ENCODE measurements around the gene DACH1.

DACH1 gene

DNA sequence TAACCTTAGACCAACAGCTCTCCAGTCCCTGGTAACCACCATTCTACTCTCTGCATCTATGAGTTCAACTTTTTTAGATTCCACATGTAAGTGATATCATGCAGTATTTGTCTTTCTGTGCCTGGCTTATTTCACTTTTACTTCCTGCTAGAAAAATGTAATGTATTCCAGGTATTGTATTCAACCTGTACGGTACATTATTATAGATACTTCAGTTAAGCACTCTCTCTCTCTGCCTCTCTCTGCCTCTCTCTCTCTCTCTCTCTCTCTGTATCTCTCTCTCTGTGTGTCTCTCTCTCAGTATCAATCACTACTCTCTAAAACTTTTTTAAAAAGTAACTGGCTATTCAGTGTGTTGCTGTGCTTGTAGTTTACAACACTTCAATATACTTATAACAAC lies 8.4 kb downstream of the DACH1 start:
- no peak overlapping the region for H2AFZ ChIP-seq (ENCODE audit: low read depth, low read length)
- H3K27ac ChIP-seq (ENCODE audit: low read length), result no peak overlapping the region
- no peaks in the 10 kb centered on the region for H3K4me1 ChIP-seq (ENCODE audit: low read length)
- H3K4me3 ChIP-seq (ENCODE audit: low read length), result no peak overlapping the region
- H3K4me2 ChIP-seq (ENCODE audit: low read length), result no peak overlapping the region
- H3K27me3 ChIP-seq (ENCODE audit: low read depth, low read length), result no peaks in the 10 kb centered on the region
- H4K20me1 ChIP-seq (ENCODE audit: insufficient read depth, low read length), result no peaks in the 10 kb centered on the region
- no peak overlapping the region for H3K9ac ChIP-seq (ENCODE audit: low read length)
- no peaks in the 10 kb centered on the region for H3K36me3 ChIP-seq (replicated peaks; ENCODE audit: low read depth, low read length)
- no peaks in the 10 kb centered on the region for H3K79me2 ChIP-seq (ENCODE audit: low read length)
- H3K9me3 ChIP-seq (ENCODE audit: insufficient read depth, low read length), result no peaks in the 10 kb centered on the region
- TF ChIP-seq, protein P1, sequence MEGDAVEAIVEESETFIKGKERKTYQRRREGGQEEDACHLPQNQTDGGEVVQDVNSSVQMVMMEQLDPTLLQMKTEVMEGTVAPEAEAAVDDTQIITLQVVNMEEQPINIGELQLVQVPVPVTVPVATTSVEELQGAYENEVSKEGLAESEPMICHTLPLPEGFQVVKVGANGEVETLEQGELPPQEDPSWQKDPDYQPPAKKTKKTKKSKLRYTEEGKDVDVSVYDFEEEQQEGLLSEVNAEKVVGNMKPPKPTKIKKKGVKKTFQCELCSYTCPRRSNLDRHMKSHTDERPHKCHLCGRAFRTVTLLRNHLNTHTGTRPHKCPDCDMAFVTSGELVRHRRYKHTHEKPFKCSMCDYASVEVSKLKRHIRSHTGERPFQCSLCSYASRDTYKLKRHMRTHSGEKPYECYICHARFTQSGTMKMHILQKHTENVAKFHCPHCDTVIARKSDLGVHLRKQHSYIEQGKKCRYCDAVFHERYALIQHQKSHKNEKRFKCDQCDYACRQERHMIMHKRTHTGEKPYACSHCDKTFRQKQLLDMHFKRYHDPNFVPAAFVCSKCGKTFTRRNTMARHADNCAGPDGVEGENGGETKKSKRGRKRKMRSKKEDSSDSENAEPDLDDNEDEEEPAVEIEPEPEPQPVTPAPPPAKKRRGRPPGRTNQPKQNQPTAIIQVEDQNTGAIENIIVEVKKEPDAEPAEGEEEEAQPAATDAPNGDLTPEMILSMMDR (IDR thresholded peaks at IDR 0.05; ENCODE audit: low read depth, low read length), result no peak
- TF ChIP-seq EZH2phosphoT487 (IDR thresholded peaks at IDR 0.05; ENCODE audit: low read depth), result no peak

DNA sequence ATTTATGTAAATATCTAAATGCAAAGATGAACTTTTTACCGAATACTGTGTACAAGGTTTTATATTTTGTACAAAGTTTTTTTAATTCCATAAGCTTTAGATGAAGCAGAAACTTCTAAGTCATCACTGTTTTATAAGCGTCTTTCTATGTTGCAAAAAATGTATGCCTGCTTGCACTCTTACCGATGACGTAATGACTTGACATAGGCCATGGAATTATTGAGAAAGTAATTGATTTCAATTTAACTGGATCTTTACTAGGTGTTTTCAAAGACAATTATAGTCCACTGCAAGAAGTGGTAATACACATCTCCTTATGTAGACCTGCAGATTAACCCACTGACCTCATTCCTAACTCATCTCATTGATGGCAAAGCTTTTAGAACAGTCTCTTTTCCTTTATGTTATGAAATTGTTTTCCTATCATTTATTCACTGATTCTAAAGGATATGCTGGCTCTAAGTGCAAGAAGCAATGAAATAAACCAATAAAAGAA lies 10.4 kb downstream of the DACH1 start:
- Histone ChIP-seq H4K20me1 (ENCODE audit: insufficient read depth, low read length) (no peaks in the 10 kb centered on the region), H3K4me1 (ENCODE audit: low read length) (no peaks in the 10 kb centered on the region)
- TF ChIP-seq EZH2phosphoT487 (IDR thresholded peaks at IDR 0.05; ENCODE audit: low read depth), result no peak
- TF ChIP-seq, protein P1 (IDR thresholded peaks at IDR 0.05; ENCODE audit: low read depth, low read length), result no peak

DNA sequence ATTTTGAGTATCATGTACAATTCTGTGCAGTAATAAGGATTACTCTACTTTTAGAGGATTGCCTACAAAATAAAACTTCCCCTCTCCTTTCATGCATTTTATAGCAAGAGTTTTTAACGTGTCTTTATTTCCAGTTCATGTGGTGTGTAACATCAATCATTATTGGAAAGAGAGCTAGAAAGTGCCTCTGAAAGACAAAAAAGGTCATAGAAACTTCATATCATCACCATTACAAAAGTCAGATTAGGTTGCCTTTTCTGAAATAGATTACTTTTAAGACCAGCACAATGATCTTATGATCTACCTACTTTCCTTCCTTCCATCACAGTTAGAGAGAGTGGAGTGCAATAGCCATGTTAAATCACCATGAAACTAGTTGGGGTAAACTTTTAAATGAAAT lies 12.6 kb downstream of the DACH1 start:
- TF ChIP-seq, protein P1 (IDR thresholded peaks at IDR 0.05; ENCODE audit: low read depth, low read length), result no peak
- no peak for TF ChIP-seq EZH2phosphoT487 (IDR thresholded peaks at IDR 0.05; ENCODE audit: low read depth)
- H3K27me3 ChIP-seq (ENCODE audit: low read depth, low read length), result no peaks in the 10 kb centered on the region
- no peak overlapping the region for H3K4me2 ChIP-seq (ENCODE audit: low read length)
- H3K4me3 ChIP-seq (ENCODE audit: low read length), result no peak overlapping the region
- H2AFZ ChIP-seq (ENCODE audit: low read depth, low read length), result no peak overlapping the region
- no peaks in the 10 kb centered on the region for H4K20me1 ChIP-seq (ENCODE audit: insufficient read depth, low read length)
- no peaks in the 10 kb centered on the region for H3K9me3 ChIP-seq (ENCODE audit: insufficient read depth, low read length)
- H3K79me2 ChIP-seq (ENCODE audit: low read length), result no peaks in the 10 kb centered on the region
- H3K27ac ChIP-seq (ENCODE audit: low read length), result no peak overlapping the region
- H3K9ac ChIP-seq (ENCODE audit: low read length), result no peak overlapping the region
- no peaks in the 10 kb centered on the region for H3K36me3 ChIP-seq (replicated peaks; ENCODE audit: low read depth, low read length)
- H3K4me1 ChIP-seq (ENCODE audit: low read length), result no peaks in the 10 kb centered on the region

More for the DNA sequence above, 10.4 kb downstream of the DACH1 start:
- Histone ChIP-seq H3K4me2 (ENCODE audit: low read length) (no peak overlapping the region), H3K27ac (ENCODE audit: low read length) (no peak overlapping the region), H3K9ac (ENCODE audit: low read length) (no peak overlapping the region), H3K36me3 (replicated peaks; ENCODE audit: low read depth, low read length) (no peaks in the 10 kb centered on the region), H3K27me3 (ENCODE audit: low read depth, low read length) (no peaks in the 10 kb centered on the region), H3K79me2 (ENCODE audit: low read length) (no peaks in the 10 kb centered on the region), H3K9me3 (ENCODE audit: insufficient read depth, low read length) (no peaks in the 10 kb centered on the region), H2AFZ (ENCODE audit: low read depth, low read length) (no peak overlapping the region), H3K4me3 (ENCODE audit: low read length) (no peak overlapping the region)

DNA sequence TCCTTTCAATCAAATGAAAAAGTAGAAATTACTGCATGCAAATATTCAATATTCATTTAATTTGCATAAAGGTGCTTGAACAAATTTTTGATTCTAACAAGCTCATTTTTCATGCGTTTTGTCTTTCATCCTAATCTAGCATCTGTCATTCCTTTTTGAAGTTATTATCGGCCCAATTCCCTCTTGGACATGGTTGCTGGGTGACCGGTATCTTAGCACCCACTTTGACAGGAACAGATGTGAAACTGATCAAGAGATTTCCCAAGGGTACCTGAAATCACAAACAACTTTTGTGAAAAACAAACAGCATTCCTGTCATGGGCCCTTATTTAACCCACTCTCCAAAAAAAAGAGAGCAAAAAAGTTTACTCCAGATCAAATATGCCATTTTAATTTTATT lies 13.3 kb downstream of the DACH1 start:
- Histone ChIP-seq H3K9ac (ENCODE audit: low read length) (no peak overlapping the region), H4K20me1 (ENCODE audit: insufficient read depth, low read length) (no peaks in the 10 kb centered on the region), H3K4me1 (ENCODE audit: low read length) (no peaks in the 10 kb centered on the region), H2AFZ (ENCODE audit: low read depth, low read length) (no peak overlapping the region), H3K79me2 (ENCODE audit: low read length) (no peaks in the 10 kb centered on the region), H3K4me3 (ENCODE audit: low read length) (no peak overlapping the region), H3K36me3 (replicated peaks; ENCODE audit: low read depth, low read length) (no peaks in the 10 kb centered on the region), H3K27ac (ENCODE audit: low read length) (no peak overlapping the region), H3K4me2 (ENCODE audit: low read length) (no peak overlapping the region), H3K27me3 (ENCODE audit: low read depth, low read length) (no peaks in the 10 kb centered on the region), H3K9me3 (ENCODE audit: insufficient read depth, low read length) (no peaks in the 10 kb centered on the region)
- TF ChIP-seq, protein P1 (IDR thresholded peaks at IDR 0.05; ENCODE audit: low read depth, low read length), result no peak
- TF ChIP-seq EZH2phosphoT487 (IDR thresholded peaks at IDR 0.05; ENCODE audit: low read depth), result no peak
